Germinal center (tissue), 1 donor: ENCODE results near the gene FOXE3.
"Not testable (repeated sequence)": the region's sequence is repeated elsewhere in the genome, so short reads cannot be mapped to it uniquely, and the experiment has no call there.

Experiments
- DNase-seq: peaks from one replicate; pipeline ENCODE4 v3.0.0; 2012; ENCODE audit warnings: mixed read lengths, low spot score

FOXE3 gene

GRCh38 chr1:47449822-47450552 lies 33.9 kb downstream of the FOXE3 start:
- no peak for DNase-seq

GRCh38 chr1:47450606-47451005 lies 34.5 kb downstream of the FOXE3 start:
- no peak for DNase-seq

GRCh38 chr1:47452426-47452825 lies 36.3 kb downstream of the FOXE3 start:
- no peak for DNase-seq

- not testable (repeated sequence) for DNase-seq
Observed at GRCh38 chr1:47453910-47454309, 37.8 kb downstream of the FOXE3 start.

- no peak for DNase-seq
Observed at GRCh38 chr1:47456250-47456649, 40.2 kb downstream of the FOXE3 start.

- DNase-seq: not testable (repeated sequence)
Observed at GRCh38 chr1:47457547-47457946, 41.5 kb downstream of the FOXE3 start.

GRCh38 chr1:47459253-47459788 lies 43.2 kb downstream of the FOXE3 start:
- no peak for DNase-seq

- no peak for DNase-seq
Observed at GRCh38 chr1:47460040-47460439, 44.0 kb downstream of the FOXE3 start.

- DNase-seq: no peak
Observed at GRCh38 chr1:47460456-47460855, 44.4 kb downstream of the FOXE3 start.

- no peak for DNase-seq
Observed at GRCh38 chr1:47465605-47466004, 49.5 kb downstream of the FOXE3 start.
